Osteocyte (in vitro differentiated cells): Measurements from ENCODE around the gene PAX7. TPM values are rescaled to one million over a fixed set of nuclear protein-coding genes. Genes with fewer than 3 reads are reported as not detected.
A peak's percentile ranks its signal among the peaks of the same experiment; 100 is the strongest.

Experiments
- DNase-seq: peaks from one replicate; pipeline ENCODE4 v3.0.0; 2021; ENCODE audit warnings: mixed read lengths; ENCODE audit not compliant: unreplicated experiment; ENCODE audit errors: extremely low spot score
- H3K27ac Mint-ChIP-seq: one replicate; pipeline ENCODE4 v1.8.0; 2021; ENCODE audit warnings: mild to moderate bottlenecking, mixed read lengths; ENCODE audit not compliant: unreplicated experiment
- H3K27me3 Mint-ChIP-seq: one replicate; pipeline ENCODE4 v1.8.0; 2021; ENCODE audit warnings: mixed read lengths; ENCODE audit not compliant: unreplicated experiment
- H3K36me3 Mint-ChIP-seq: one replicate; pipeline ENCODE4 v1.8.0; 2021; ENCODE audit warnings: mixed read lengths; ENCODE audit not compliant: unreplicated experiment
- H3K4me1 Mint-ChIP-seq: one replicate; pipeline ENCODE4 v1.8.0; 2021; ENCODE audit warnings: mixed read lengths; ENCODE audit not compliant: unreplicated experiment
- H3K4me3 Mint-ChIP-seq: one replicate; pipeline ENCODE4 v1.8.0; 2021; ENCODE audit warnings: mild to moderate bottlenecking, moderate library complexity, mixed read lengths; ENCODE audit not compliant: unreplicated experiment
- H3K9me3 Mint-ChIP-seq: one replicate; pipeline ENCODE4 v1.8.0; 2021; ENCODE audit warnings: mixed read lengths; ENCODE audit not compliant: unreplicated experiment
- CTCF ChIP-seq: fragments of 200-600 bp; sonication (generic); IDR thresholded peaks from 2 replicates; pipeline ENCODE4 v1.5.0; 2021; ENCODE audit warnings: antibody characterized with exemption, mild to moderate bottlenecking, moderate library complexity
- total RNA-seq: library from RNA; stranded (reverse); gene quantifications from 2 replicates; pipeline ENCODE4 v1.2.1, GENCODE V29; 2021

PAX7 gene
- total RNA-seq, 1 donor from 2014 or later: not detected

DNA sequence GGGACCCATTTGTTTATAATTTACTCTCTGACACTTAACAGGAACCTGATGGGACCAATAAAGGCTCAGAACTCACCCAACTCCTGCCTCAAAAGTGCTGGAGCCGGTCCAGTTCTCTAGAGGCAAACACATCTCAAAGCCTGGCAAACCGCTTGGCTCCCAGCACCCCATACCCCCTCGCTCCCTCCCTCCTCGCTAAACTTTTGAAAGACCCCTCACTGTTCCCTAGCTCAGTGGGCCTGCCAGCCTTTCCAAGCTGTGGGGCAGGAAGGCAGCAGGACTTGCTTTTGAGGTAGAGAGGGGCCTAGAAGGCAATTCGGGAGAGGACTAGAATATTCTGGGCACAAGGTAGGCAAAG lies 40.2 kb downstream of the PAX7 start:
- DNase-seq: no peak
- Mint-ChIP-seq H3K4me3 (no peak overlapping the region), H3K9me3 (no peaks in the 10 kb centered on the region), H3K27me3 (peaks cover 23% of the 10 kb centered on the region), H3K27ac (no peak overlapping the region), H3K4me1 (no peaks in the 10 kb centered on the region), H3K36me3 (no peaks in the 10 kb centered on the region)
- no peak for TF ChIP-seq CTCF

GRCh38 chr1:18673976-18674375 lies 43.3 kb downstream of the PAX7 start:
- Mint-ChIP-seq H3K27me3 (peaks cover 24% of the 10 kb centered on the region), H3K4me3 (no peak overlapping the region), H3K27ac (no peak overlapping the region), H3K36me3 (no peaks in the 10 kb centered on the region), H3K4me1 (no peaks in the 10 kb centered on the region), H3K9me3 (no peaks in the 10 kb centered on the region)
- no peak for TF ChIP-seq CTCF
- no peak for DNase-seq

DNA sequence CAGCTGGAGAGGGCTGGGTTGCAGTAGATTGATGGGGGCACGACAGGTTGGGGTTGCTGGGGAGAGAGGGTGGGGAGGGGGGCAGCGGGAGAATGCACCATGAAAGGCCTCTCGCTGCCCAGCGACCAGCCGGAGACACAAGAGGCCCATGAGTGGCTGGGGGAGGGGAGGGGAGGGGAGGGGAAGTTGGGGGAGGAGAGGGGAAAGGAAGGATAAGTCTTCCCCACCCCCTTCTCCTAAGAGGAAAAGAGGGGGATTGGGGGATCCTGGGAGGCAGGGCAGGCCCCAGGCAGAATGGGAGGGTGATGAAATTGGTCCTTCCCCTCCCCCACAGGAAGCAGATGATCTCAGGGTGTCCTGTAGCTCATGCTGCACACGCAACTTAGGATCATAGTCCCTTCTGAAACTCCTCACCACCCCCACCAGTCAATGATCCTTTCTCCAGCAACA lies 45.7 kb downstream of the PAX7 start:
- no peak for TF ChIP-seq CTCF
- Mint-ChIP-seq H3K36me3 (no peaks in the 10 kb centered on the region), H3K27ac (no peak overlapping the region), H3K4me3 (no peak overlapping the region), H3K4me1 (no peaks in the 10 kb centered on the region), H3K27me3 (peaks cover 24% of the 10 kb centered on the region), H3K9me3 (no peaks in the 10 kb centered on the region)
- no peak for DNase-seq

- no peak for DNase-seq
- TF ChIP-seq CTCF: peak; percentile 56
- no peak overlapping the region for H3K4me3 Mint-ChIP-seq
- H3K27me3 Mint-ChIP-seq: peaks cover 11% of the 10 kb centered on the region
- H3K4me1 Mint-ChIP-seq: no peaks in the 10 kb centered on the region
- H3K36me3 Mint-ChIP-seq: no peaks in the 10 kb centered on the region
- H3K27ac Mint-ChIP-seq: no peak overlapping the region
- no peaks in the 10 kb centered on the region for H3K9me3 Mint-ChIP-seq
Observed at GRCh38 chr1:18681423-18681835, 50.8 kb downstream of the PAX7 start.

- Mint-ChIP-seq H3K4me3 (no peak overlapping the region), H3K27me3 (peaks cover 10% of the 10 kb centered on the region), H3K36me3 (no peaks in the 10 kb centered on the region), H3K27ac (no peak overlapping the region), H3K9me3 (no peaks in the 10 kb centered on the region), H3K4me1 (no peaks in the 10 kb centered on the region)
- DNase-seq: no peak
- no peak for TF ChIP-seq CTCF
Observed at GRCh38 chr1:18682375-18682774, 51.7 kb downstream of the PAX7 start.
